Measurements from ENCODE around the gene GUCY2D.

GUCY2D gene

GRCh38 chr17:7992516-7992915, 9.9 kb upstream of the GUCY2D start:
- DNase-seq (ENCODE audit: low read depth in 2 of 2): no peak

- DNase-seq (ENCODE audit: low read depth in 2 of 2): no peak
Observed at GRCh38 chr17:7992924-7993323, 9.5 kb upstream of the GUCY2D start.

- DNase-seq (ENCODE audit: low read depth in 2 of 2): no peak
Observed at GRCh38 chr17:7993972-7994589, 8.3 kb upstream of the GUCY2D start.

GRCh38 chr17:7995724-7996123, 6.7 kb upstream of the GUCY2D start:
- no peak for DNase-seq (ENCODE audit: low read depth in 2 of 2)

GRCh38 chr17:7997186-7997585, 5.2 kb upstream of the GUCY2D start:
- no peak for DNase-seq (ENCODE audit: low read depth in 2 of 2)

GRCh38 chr17:8002721-8003593, 542 bp downstream of the GUCY2D start:
- no peak for DNase-seq (ENCODE audit: low read depth in 2 of 2)

GRCh38 chr17:8003594-8004181, 1.3 kb downstream of the GUCY2D start:
- no peak for DNase-seq (ENCODE audit: low read depth in 2 of 2)

GRCh38 chr17:8004899-8005298, 2.5 kb downstream of the GUCY2D start:
- DNase-seq (ENCODE audit: low read depth in 2 of 2): no peak

GRCh38 chr17:8005357-8005756, 2.9 kb downstream of the GUCY2D start:
- no peak for DNase-seq (ENCODE audit: low read depth in 2 of 2)

GRCh38 chr17:8005967-8006730, 3.7 kb downstream of the GUCY2D start:
- no peak for DNase-seq (ENCODE audit: low read depth in 2 of 2)

GRCh38 chr17:8006836-8007680, 4.6 kb downstream of the GUCY2D start:
- DNase-seq (ENCODE audit: low read depth in 2 of 2): no peak

- no peak for DNase-seq (ENCODE audit: low read depth in 2 of 2)
Observed at GRCh38 chr17:8007836-8008235, 5.4 kb downstream of the GUCY2D start.

GRCh38 chr17:8012045-8012580, 9.7 kb downstream of the GUCY2D start:
- no peak for DNase-seq (ENCODE audit: low read depth in 2 of 2)

GRCh38 chr17:8012996-8013640, 10.7 kb downstream of the GUCY2D start:
- no peak for DNase-seq (ENCODE audit: low read depth in 2 of 2)

- no peak for DNase-seq (ENCODE audit: low read depth in 2 of 2)
Observed at GRCh38 chr17:8013731-8014557, 11.5 kb downstream of the GUCY2D start.

- DNase-seq (ENCODE audit: low read depth in 2 of 2): no peak
Observed at GRCh38 chr17:8014558-8014850, 12.1 kb downstream of the GUCY2D start.

- no peak for DNase-seq (ENCODE audit: low read depth in 2 of 2)
Observed at GRCh38 chr17:8015236-8015956, 13.0 kb downstream of the GUCY2D start.

- peak in 1 of 2 donors; percentile 22 for DNase-seq (ENCODE audit: low read depth in 2 of 2)
Observed at GRCh38 chr17:8015957-8016631, 13.7 kb downstream of the GUCY2D start.
